Activated CD8-positive, alpha-beta memory T cell treated with anti-CD3 and anti-CD28 coated beads for 24 hours (primary cell): ENCODE measurements around the gene EPS8.

Source experiments
- DNase-seq: peaks from one replicate; pipeline ENCODE4 v3.0.0-alpha.2; 2020

The EPS8 gene

DNA sequence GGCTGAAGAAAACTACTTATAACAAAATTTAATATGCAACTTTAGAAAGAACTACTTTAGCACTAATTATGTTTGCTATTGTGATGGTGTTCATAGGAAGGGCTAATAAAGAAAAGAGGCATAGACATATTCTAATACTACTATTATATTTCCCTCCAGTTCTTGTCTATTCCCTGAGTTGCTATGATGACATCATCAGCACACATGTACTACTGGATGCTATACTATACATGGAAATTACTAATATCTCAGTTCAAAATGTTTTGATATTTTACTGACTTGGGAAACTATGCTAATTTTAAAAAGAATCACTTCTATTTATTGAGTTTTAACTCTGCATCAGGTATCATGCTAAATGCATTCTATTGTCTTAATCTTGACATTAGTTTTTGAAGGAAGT, 101.6 kb downstream of the EPS8 start:
- no peak for DNase-seq

DNA sequence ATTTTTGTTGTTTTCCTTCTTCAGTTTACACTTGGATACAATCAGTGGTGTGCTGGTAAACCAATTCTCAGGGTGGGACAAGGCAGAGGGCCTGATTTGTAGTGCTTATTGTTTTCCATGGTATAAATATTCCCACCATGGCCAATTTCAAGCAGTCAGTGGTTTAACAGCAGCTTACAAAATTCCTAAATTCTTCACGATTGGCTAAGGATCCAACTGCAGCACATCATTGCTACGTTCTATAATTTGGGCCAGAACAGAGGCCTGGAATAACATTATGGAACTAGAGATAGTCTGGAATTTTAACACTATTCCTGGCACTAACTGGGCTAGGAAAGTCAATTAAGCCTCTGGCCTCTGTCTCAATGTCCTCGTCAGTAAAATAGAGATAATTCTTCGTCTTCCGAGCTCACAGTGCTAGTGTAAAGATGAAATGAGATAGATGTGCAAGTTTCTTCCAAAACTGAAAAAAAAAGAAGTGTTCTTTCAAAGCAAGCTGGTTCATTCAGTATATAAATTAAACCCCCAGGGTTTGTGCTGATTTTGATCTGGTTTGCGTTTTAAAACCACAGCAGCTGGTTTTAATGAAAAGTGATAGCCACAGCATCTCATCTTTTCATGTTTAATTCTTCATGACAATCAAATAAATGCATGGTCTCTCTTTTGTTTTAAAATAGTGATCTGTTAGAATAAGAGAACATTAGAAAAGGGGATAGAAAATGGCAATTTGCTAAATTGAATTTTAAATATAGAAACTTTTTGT, 104.1 kb downstream of the EPS8 start:
- no peak for DNase-seq

DNA sequence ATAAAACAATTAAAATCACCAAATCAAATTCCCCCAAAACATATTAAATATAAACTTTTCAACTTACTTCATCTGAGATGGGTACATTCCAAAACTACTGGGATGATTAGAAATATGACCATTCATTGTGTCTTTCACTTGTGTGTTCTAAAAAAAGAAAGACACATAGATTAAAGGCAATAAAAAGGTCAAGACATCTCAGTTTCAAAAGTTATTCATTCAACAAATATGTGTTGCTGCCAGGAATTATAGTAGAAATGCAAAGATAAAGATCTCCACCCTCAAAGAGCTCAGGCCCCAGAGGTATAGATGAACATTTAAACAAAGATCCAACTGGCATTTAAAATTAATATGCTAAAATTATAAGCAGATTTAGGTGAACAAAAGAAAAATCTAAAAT, 106.4 kb downstream of the EPS8 start:
- no peak for DNase-seq

DNA sequence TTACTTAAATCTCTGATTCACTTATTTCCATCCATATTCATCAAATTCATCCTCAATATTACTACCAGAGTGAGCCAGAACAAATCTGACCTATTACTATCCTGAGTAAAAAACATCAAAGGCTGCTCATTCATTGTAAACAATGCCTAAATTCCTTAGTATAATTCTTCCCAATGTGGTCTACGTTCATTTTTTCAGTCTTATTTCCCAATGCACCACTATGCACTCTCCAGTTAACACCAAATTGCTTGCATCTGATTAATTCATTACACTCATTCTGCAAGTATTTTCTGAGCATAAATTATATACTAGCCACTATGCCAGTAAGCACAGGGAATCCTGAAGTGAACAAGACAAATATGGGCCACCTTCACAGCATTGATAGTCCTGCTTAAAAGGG, 110.0 kb downstream of the EPS8 start:
- no peak for DNase-seq

DNA sequence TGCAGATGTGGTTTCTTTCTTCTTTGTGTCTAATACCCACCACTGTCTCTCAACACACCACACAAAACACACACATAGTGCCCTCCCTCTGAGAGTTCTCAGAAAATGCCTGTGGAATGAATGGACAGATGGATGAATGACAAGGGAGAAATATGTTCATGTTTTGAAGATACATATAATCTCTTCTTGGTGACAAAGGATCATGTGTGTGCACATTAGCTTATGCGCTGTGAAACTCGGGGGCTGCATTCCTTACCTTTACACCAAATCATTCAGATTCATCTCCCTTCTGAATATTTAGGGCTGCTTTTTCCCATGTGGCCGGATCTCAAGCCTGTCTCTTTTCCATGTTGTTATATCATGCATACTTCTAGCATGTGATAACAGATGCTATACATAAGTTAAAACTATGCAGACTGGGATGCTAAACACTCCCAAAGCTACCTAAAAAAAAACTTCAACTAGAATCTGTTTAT, 111.4 kb downstream of the EPS8 start:
- no peak for DNase-seq

DNA sequence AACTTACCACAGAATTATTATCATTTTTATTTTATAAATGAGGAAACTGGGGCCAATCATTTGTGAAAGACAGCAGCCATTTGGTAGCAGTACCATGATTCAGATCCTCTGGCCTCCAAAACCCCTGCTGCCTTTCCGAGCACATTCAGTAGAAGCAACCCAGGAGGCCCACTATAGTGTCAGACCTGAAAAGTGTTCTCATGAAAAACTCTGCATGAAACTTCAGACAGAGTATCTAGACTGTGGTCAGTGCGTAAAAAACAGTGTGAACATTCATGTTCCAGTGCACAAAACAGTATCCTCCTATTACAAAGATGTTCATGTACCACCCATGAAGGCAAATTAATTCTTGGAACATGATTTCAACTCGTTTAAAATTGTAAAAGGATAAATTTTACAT, 112.0 kb downstream of the EPS8 start:
- DNase-seq = no peak

DNA sequence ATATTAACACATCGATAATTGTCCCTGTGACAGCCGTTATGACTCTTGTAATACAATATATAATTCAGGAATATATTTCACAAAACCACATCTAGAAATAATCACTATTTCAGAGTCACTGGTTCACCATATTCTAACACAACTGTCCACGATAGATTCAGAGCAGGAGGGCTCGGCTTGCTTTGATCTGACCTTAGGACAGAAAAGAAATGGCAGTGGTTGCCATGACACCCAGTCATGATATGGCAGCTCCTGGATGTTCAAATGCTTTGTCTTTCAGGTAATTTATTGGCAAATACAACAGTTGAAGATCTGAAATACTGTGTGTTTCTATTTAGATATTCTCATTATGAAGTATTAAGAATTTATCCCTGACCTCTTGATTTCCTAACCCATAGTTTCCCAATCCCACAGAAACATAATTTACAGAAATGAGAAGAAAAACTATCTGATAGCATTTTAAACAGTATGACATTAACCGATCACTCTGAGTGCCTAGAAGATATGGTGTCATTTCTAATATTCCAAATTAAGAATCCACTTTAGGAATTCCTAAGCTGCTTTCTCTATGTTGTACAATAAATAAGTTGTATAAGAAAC, 116.4 kb downstream of the EPS8 start:
- no peak for DNase-seq

DNA sequence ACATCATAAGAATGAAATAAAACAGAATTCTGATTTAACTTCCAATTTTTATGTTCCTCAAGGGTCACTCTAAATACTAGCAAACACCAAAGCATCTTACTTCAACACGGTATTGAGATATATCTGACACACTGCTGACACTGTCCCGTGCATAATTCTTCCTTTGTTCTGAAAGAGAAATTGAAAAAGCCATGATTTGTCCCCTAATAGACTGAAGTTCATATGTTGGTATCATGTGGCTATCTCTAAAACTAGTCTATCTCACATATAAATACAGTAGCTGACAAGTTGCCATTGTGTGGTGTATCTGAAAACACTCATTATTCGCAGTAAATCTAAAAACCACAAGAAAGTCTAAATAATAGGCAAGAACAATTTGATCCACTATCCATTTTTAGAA, 118.4 kb downstream of the EPS8 start:
- DNase-seq = no peak

DNA sequence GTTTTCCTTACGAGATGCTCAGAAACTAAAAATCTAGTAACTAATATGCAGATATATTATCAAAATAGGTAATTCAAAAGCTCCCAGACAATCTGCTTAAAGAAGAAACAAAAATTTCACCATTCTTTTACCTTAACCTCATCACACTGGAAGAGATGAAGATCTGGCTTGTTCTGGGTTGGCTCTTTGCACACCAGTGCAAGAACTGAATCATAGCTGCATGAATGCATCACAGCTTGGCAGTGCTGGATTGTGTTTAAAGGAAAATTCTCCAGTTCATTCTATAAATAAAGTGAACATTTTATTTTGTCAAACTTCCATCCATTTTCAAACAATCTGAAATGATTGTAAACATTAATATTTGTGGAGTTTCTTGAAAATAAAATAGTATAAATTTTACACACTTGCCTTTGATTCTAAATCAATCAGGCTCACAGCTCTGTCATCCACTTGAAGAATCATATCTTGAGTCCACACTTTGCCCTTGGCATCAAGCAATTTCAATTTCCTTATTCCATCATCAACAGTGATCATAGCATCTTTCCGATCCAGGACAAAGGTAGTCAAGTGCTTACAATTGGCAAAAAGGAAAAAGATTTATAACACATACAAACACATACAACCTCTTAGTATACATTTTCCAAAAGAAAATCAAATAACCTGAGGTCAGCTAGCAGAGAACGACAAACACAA, 119.8 kb downstream of the EPS8 start:
- no peak for DNase-seq

DNA sequence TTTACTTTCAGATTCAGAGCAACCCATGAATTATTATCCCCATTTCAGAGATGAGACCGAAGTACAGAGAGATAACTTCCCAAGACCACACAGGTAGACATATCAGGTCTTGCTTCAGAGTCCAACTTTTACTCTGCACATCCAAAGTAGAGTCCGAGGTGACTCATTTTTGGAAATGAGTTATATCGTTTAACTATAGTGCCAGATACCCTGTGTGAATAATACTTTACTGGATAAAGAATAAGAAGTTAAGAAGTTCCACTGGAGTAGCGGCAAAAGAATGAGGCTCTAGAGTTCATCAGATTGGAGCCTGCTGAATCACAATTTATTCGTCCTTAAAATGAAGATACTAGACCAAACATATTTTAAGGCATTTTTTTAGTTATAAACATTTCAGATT, 124.7 kb downstream of the EPS8 start:
- no peak for DNase-seq

DNA sequence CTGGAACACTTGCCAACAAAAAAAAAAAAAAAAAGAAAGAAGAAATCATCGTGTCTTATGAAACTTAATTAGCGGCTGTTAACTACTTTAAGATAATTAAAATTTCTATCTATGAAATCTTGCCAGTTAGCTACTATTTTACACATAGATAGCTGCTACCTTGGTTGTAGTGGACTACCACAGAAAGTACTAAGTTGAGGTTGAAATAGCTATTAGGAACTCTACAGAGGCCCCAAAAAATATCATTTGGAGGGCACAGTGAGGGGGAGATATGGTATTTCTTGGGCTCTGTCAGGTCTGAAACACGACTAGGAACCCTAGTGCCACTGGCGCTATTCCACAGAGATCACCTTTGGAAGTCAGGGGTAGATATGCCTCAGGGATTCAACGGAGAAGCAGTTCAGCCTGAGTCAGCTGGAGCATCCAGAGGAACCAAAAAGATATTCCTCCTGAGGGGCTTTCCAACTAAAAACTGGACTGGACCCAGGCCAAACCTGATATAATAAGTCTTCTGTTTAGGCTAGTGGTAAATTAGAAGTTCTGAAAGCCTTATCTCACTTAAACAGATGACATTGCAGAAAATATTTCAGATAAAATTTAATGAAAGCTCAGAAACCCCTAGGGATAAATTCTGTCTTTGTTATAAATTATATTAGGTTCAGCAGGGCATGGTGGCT, 126.1 kb downstream of the EPS8 start:
- no peak for DNase-seq

DNA sequence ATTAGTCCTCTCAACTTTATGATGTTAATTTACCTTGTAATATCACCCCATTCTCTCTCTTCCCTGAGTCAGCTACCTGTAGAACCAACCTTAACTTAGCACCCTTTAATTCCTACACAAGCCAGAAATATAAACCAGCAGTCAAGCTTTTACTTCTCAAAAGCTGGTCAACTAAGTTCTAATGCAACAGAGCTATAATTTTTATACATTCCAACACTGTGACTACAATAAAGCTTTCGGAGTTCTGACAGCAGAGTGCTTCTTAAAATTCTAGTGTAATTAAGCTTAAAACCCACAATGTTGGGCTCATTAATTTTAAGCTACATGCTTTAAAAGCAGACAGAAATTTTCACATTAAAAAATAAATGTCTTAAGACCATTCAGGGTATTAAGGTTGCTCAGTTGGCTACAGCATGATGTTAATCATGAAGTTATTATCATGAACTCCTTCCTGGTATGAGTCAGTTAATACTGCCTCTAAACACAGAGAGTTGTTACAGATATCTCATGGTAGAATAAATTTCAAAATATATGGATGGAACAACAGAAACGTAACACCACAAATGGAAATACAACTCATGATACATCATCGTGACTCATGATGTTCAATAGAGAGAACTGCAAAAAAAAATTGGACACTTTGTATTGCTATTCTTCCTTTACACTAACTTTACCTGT, 126.7 kb downstream of the EPS8 start:
- no peak for DNase-seq

DNA sequence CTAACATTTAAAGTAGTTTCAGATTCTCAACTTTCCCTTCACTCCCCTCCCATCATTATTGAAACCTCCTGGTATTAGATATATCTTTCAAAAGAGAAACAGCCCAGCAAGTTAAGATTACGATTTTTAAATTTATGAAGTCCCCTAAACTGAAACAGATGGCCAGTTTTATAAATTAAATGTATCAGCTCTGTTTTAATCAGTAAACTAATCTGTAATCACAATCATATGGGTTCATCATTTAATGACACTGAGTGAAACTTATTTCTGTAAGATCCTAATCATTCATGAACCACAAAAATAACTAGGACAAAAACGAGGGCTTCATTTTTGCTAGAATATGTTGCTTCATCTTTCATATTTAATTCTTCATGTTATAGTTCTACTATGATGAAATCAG, 137.8 kb downstream of the EPS8 start:
- no peak for DNase-seq

DNA sequence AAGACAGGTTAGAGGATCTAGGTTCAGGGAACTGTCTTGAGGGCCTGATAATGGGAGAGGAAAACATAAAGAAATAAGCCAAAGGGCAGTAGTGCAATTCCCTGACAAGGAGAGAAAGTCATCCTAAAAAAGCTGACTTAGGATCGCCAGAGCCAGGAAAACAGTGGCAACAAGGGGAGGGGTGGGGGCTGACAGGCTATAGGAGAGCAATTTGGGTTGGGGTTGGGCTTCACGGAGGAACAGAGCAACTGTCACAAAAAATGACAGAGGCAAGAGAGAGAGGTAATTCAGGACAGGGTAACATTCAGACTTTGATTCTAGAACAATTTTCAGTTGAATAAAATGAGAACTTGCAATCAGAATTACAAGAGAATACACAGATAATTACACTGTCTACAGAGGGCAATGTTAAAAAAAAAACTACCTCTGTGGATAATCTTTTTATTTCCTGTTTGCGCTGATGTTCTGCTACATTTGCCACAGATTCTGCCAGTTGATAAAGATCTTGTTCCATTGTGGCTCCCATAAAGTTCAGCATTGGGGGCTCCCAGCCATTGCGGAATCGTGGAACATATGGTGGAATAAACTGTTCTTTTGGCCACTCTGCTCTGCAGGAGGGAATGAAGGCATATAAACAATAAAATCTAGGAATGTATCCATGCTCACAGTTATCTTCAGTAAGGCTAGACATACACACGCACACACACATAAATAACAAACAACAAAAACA, 138.6 kb downstream of the EPS8 start:
- DNase-seq = no peak

DNA sequence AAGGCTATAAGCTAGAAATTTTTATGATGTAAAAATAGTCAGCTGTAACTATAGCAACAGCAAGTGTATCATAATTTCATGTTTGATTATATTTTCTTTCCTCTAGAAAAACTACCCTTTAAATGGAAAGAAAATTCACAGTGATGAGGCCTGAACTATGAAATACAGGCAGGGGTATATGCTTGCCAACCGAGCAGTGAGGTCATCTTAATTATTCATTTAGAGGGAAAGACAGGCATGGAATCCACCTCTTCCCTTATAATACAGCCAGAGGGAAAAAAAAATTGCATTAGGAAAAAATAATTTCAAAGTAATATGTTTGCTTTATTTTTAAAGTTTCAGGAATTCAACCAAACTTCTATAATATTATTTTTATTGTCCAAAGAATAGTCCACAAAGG, 139.8 kb downstream of the EPS8 start:
- no peak for DNase-seq

DNA sequence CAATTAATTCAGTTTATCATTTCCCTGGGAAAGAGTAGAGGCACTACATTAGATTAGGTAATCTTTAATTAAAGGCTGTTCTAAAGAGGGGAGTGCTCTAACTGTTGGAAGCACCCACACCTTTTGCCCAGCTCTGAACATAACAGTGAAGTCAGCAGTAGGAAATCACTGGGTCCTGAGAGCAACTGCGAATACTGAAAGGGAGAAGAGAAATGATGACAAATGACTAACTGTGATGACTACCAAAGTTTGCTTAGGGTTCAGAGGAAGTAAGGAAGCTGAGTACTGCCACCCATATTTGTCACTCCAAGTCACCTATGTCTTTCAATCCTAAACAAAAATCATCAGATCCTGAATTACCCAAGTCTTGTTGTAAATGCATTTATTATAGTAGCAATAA, 140.6 kb downstream of the EPS8 start:
- no peak for DNase-seq

DNA sequence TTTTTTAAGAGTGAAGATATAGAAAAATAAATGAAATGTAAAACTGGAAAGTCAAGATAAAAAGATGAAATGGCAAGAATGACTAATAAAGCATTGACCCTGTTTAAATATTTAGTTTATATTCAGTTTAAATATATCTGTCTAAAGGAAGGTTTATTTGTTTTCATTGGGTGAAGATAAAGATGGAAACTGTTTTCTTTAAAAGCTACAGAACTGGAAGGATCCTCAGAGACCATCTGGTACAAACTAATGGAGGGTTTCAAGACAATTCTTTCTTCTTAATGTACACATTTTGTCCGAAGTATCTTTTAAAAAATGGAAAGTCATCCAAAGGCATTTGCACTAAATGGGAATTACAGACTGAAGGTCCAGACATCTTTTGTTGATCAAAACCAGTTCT, 142.6 kb downstream of the EPS8 start:
- DNase-seq = no peak

DNA sequence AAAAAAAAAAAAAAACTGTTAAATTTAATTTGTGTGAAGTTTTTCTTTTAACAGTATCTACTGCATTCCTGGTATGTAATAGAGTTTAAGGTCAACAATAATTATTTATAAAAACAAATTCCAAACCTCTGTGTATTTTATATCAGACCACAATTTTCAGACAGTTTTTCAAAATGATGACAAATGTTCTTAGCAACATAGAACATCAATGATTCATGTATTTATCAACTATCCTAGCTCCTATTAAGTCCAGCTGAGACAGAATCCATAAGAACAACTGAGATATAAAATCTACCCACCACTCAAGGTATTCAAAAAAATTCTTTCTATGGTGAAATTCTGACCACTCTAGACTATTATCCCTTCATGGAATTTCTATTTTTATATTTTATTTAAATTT, 144.5 kb downstream of the EPS8 start:
- DNase-seq = no peak

DNA sequence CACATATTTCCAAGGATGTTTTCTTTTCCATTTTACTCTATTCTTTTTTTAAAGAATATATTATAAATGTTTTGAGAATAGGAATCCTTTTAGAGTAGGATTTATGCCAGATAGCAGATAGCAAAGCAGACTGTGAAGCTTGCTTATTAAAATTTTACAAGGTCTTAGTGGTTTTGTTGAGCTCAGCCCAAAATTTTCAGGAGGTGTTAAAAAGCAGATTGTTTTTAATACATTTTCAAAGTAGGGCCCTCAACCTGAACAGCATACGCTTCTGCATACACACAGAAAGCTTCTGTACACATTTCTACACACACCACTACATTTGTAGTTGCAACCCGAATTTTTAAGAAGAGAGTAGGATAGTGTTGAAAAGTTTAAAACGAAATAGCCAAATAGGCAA, 151.0 kb downstream of the EPS8 start:
- no peak for DNase-seq

DNA sequence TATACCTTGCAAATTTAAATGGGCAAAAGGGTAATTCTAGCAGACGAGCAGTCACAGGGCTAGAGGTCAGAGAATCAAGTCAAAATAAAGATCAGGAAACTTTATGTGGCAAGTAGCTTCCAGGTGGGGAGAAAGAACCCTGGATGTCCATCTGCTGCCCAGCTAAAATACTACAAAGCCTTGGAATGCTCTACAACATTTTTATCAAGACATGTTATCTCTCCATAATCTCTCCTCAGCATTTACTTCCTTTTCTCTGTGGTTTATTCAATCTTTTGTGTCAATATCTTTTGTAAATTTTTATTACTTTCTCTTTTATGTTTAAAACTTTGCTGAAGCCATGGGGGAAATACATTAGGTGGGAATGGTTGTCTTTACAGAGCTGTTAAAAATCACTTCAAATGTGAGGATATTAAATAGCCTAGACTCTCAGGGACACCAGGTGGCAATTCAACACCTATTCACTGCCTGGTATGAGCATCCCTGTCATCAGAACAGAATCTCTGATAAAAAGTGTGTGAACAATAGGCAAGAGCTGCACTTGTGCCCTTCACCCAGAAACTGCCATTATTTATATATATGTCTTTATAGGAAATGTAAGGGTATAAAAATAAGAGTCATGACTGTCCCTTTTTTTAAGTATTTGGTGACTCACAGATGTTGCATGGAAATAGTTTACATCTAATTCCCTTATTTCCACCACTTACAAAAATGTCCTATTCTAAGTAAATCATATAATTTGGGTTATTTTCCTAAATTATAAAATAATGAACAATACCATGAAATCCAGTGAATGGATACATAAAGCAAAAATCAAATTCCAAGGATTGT, 152.9 kb downstream of the EPS8 start:
- DNase-seq = no peak

DNA sequence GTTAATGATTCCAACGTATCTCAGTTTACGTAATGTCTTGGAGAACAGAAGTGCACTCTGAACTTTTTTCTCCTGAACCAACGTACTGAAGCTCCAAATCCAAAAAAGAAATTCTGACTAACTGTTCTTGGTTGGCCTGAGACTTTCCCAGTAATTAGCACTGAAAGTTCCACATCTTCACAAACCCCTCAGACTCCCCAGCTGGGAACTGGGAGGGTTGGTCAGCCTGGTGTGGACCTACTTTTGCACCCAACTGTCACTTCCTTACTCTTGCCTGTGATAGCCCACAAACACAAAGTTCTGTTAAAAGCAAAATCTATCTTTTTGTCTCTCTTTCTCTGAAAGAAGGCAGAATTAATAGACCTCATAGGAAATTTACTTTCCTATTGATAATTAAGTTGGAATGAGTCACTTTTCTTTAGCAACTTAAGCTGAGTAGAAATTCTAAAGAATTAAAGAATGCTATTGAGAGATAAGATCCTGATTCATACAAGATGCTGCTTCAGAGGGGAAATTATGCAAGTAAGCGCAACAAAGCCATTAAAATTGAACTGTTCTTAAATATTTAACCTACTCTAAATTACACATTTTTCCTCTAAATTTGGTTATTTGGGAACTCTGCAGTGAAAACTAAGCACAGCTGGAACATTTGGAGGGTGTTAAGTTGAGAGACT, 155.0 kb downstream of the EPS8 start:
- no peak for DNase-seq
